H1 (cell line): ENCODE data around the gene TMEM45A.

Source experiments
- CEBPB ChIP-seq: IDR thresholded peaks from 2 replicates; pipeline ENCODE4 v1.6.1; 2012; ENCODE audit warnings: low read depth, low read length
- CTCF ChIP-seq, 3 experiments: IDR thresholded peaks; 1 replicate in 2 of 3; 2 replicates in 1 of 3; pipeline versions ENCODE4 v1.5.1 to v1.6.1; 2011; ENCODE audit warnings: low read length in 3 of 3, mild to moderate bottlenecking in 3 of 3, inconsistent platforms in 2 of 3, low read depth in 1 of 3, moderate library complexity in 1 of 3; ENCODE audit not compliant: insufficient read depth in 1 of 3; ENCODE audit errors: control extremely low read depth in 1 of 3
- EZH2 ChIP-seq: fragments of 200-600 bp; sonication (generic); IDR thresholded peaks from 2 replicates; pipeline ENCODE4 v1.7.1; 2012; ENCODE audit warnings: low read depth, mild to moderate bottlenecking, moderate library complexity, low read length, inconsistent platforms; ENCODE audit not compliant: severe bottlenecking
- GTF2F1 ChIP-seq: IDR thresholded peaks from 2 replicates; pipeline ENCODE4 v1.6.1; 2012; ENCODE audit warnings: low read depth, low read length, improper control_type of control experiment, borderline replicate concordance
- HDAC6 ChIP-seq: IDR thresholded peaks from one replicate; pipeline ENCODE4 v1.7.1; 2012; ENCODE audit warnings: low read depth, mild to moderate bottlenecking, inconsistent platforms, low read length, moderate library complexity
- POLR2AphosphoS5 ChIP-seq: IDR thresholded peaks from 2 replicates; pipeline ENCODE4 v1.6.1; 2011; ENCODE audit warnings: low read depth, low read length
- TAF1 ChIP-seq: IDR thresholded peaks from 2 replicates; pipeline ENCODE4 v1.6.1; 2011; ENCODE audit warnings: mild to moderate bottlenecking, low read depth, low read length
- TF ChIP-seq, protein P1 (sequence below): IDR thresholded peaks from 2 replicates; pipeline ENCODE4 v1.6.1; 2012; ENCODE audit warnings: low read length, inconsistent platforms

GRCh38 chr3:100562224-100562857 is 69.9 kb downstream of the TMEM45A start:
- no peak for TF ChIP-seq CTCF (IDR thresholded peaks at IDR 0.05; ENCODE audit: control extremely low read depth in 1 of 3, insufficient read depth in 1 of 3, low read depth in 1 of 3, low read length in 3 of 3)
- TF ChIP-seq GTF2F1, result no peak
- no peak for TF ChIP-seq EZH2
- TF ChIP-seq, protein P1, sequence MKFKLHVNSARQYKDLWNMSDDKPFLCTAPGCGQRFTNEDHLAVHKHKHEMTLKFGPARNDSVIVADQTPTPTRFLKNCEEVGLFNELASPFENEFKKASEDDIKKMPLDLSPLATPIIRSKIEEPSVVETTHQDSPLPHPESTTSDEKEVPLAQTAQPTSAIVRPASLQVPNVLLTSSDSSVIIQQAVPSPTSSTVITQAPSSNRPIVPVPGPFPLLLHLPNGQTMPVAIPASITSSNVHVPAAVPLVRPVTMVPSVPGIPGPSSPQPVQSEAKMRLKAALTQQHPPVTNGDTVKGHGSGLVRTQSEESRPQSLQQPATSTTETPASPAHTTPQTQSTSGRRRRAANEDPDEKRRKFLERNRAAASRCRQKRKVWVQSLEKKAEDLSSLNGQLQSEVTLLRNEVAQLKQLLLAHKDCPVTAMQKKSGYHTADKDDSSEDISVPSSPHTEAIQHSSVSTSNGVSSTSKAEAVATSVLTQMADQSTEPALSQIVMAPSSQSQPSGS, result no peak
- TF ChIP-seq HDAC6, result no peak
- no peak for TF ChIP-seq POLR2AphosphoS5
- TF ChIP-seq TAF1, result no peak
- TF ChIP-seq CEBPB, result no peak
